Hematopoietic multipotent progenitor cell (in vitro differentiated cells): ENCODE data around the gene SH3BGRL3. TPM values are rescaled to one million over a fixed set of nuclear protein-coding genes. Genes with fewer than 3 reads are reported as not detected.
"Not testable (repeated sequence)": the region's sequence is repeated elsewhere in the genome, so short reads cannot be mapped to it uniquely, and the experiment has no call there.

Experiments
- DNase-seq, 3 donors: peaks; one replicate each; pipeline ENCODE4 v3.0.0-alpha.2; 2011 to 2015; ENCODE audit warnings: low read depth in 2 of 3, low spot score in 2 of 3
- total RNA-seq: library from RNA; depleted of rRNA; stranded (reverse); fragments of >200 nt; gene quantifications from one replicate; pipeline ENCODE4 v1.2.3, GENCODE V29; 2012

SH3BGRL3 gene
- total RNA-seq, 1 donor, result 77.0 TPM

- DNase-seq, result no peak
These were observed 34.6 kb downstream of the SH3BGRL3 start for GRCh38 chr1:26314501-26314900.

GRCh38 chr1:26315874-26316850 is 36.3 kb downstream of the SH3BGRL3 start:
- DNase-seq, result no peak

GRCh38 chr1:26317146-26317545 is 37.3 kb downstream of the SH3BGRL3 start:
- DNase-seq, result no peak

- DNase-seq, result peak in 2 of 3 donors; percentile 58 to 75
These were observed 37.9 kb downstream of the SH3BGRL3 start, which contains the start of gene CD52 for GRCh38 chr1:26317612-26318337. Gene CD52 (plus strand): TSS chr1:26317958. CDS start chr1:26318018, 60 bp downstream.

- no peak for DNase-seq
These were observed 38.6 kb downstream of the SH3BGRL3 start for GRCh38 chr1:26318338-26319064.

- DNase-seq, result no peak
These were observed 41.0 kb downstream of the SH3BGRL3 start for GRCh38 chr1:26320896-26321295.

GRCh38 chr1:26321315-26322041 is 41.6 kb downstream of the SH3BGRL3 start:
- peak; percentile 81 to 94 (median 87) for DNase-seq

GRCh38 chr1:26322042-26322331 is 42.1 kb downstream of the SH3BGRL3 start:
- DNase-seq, result no peak

GRCh38 chr1:26323382-26323781 is 43.5 kb downstream of the SH3BGRL3 start:
- no peak for DNase-seq

- no peak for DNase-seq
These were observed 44.7 kb downstream of the SH3BGRL3 start for GRCh38 chr1:26324550-26324949.

GRCh38 chr1:26327956-26328362 is 48.1 kb downstream of the SH3BGRL3 start:
- DNase-seq, result no peak

- no peak for DNase-seq
These were observed 48.7 kb downstream of the SH3BGRL3 start for GRCh38 chr1:26328597-26328996.

- not testable (repeated sequence) for DNase-seq
These were observed 49.5 kb downstream of the SH3BGRL3 start for GRCh38 chr1:26329380-26329779.

- no peak for DNase-seq
These were observed 50.4 kb downstream of the SH3BGRL3 start for GRCh38 chr1:26330276-26330675.

Other genes with a start within 250 kb of the SH3BGRL3 start
- gene SLC30A2, start 234.0 kb upstream of the SH3BGRL3 start, total RNA-seq, result under 0.01 TPM
- not detected for gene TRIM63, start 212.5 kb upstream of the SH3BGRL3 start, total RNA-seq
- gene PDIK1L, start 168.3 kb upstream of the SH3BGRL3 start, total RNA-seq, result 8.6 TPM
- 0.81 TPM for gene FAM110D, start 121.0 kb upstream of the SH3BGRL3 start, total RNA-seq
- not detected for gene C1orf232, start 111.1 kb upstream of the SH3BGRL3 start, total RNA-seq
- 55.2 TPM for gene ZNF593, start 110.2 kb upstream of the SH3BGRL3 start, total RNA-seq
- not detected for gene ZNF593OS, start 108.3 kb upstream of the SH3BGRL3 start, total RNA-seq
- 5.9 TPM for gene CNKSR1, start 102.6 kb upstream of the SH3BGRL3 start, total RNA-seq
- gene CATSPER4, start 89.5 kb upstream of the SH3BGRL3 start, total RNA-seq, result not detected
- gene CEP85, start 45.9 kb upstream of the SH3BGRL3 start, total RNA-seq, result 29.4 TPM
- 18.6 TPM for gene UBXN11, start 26.6 kb downstream of the SH3BGRL3 start, total RNA-seq
- gene CD52, start 37.9 kb downstream of the SH3BGRL3 start, total RNA-seq, result 227 TPM
- gene CRYBG2, start 74.0 kb downstream of the SH3BGRL3 start, total RNA-seq, result under 0.01 TPM
- 0.27 TPM for gene ZNF683, start 92.7 kb downstream of the SH3BGRL3 start, total RNA-seq
- gene LIN28A, start 130.7 kb downstream of the SH3BGRL3 start, total RNA-seq, result under 0.01 TPM
- 27.2 TPM for gene DHDDS, start 152.2 kb downstream of the SH3BGRL3 start, total RNA-seq
- gene HMGN2, start 192.4 kb downstream of the SH3BGRL3 start, total RNA-seq, result 187 TPM
- gene RPS6KA1, start 249.7 kb downstream of the SH3BGRL3 start, total RNA-seq, result 90.5 TPM